GM23338 (cell line): ENCODE results near the gene CST9. TPM values are rescaled to one million over a fixed set of nuclear protein-coding genes. Genes with fewer than 3 reads are reported as not detected.

Experiments
- ATAC-seq: fragments of 200-7000 bp; cut with Tn5 transposase; 3 replicates; pipeline ENCODE4 v1.9.1; 2020
- DNase-seq: peaks from one replicate; pipeline ENCODE4 v3.0.0-alpha.2; 2015; ENCODE audit warnings: low spot score
- H2AFZ ChIP-seq: fragments of 200-600 bp; sonication (generic); 2 replicates; pipeline ENCODE4 v1.8.0; 2016; ENCODE audit warnings: antibody characterized with exemption, mild to moderate bottlenecking, moderate library complexity
- H3F3A ChIP-seq: fragments of 200-600 bp; sonication (generic); replicated peaks from 2 replicates; pipeline ENCODE4 v1.8.0; 2017; ENCODE audit warnings: antibody characterized with exemption, mixed run types, low read depth
- H3K27ac ChIP-seq: fragments of 200-600 bp; sonication (generic); 2 replicates; pipeline ENCODE4 v1.6.1; 2016; ENCODE audit warnings: low read depth
- H3K27me3 ChIP-seq: fragments of 200-600 bp; sonication (generic); 2 replicates; pipeline ENCODE4 v1.8.0; 2016; ENCODE audit warnings: mild to moderate bottlenecking, mixed run types, moderate library complexity; ENCODE audit not compliant: insufficient read depth
- H3K36me3 ChIP-seq: fragments of 200-600 bp; sonication (generic); 2 replicates; pipeline ENCODE4 v1.8.0; 2016; ENCODE audit warnings: mild to moderate bottlenecking; ENCODE audit not compliant: insufficient read depth
- H3K4me1 ChIP-seq: fragments of 200-600 bp; sonication (generic); 2 replicates; pipeline ENCODE4 v1.8.0; 2016; ENCODE audit warnings: mild to moderate bottlenecking, moderate library complexity; ENCODE audit not compliant: insufficient read depth
- H3K4me2 ChIP-seq: fragments of 200-600 bp; sonication (generic); 2 replicates; pipeline ENCODE4 v1.7.1; 2017; ENCODE audit warnings: mixed run types
- H3K4me3 ChIP-seq: fragments of 200-600 bp; sonication (generic); 2 replicates; pipeline ENCODE4 v1.6.1; 2016; ENCODE audit warnings: mixed run types
- H3K79me2 ChIP-seq: fragments of 200-600 bp; sonication (generic); replicated peaks from 2 replicates; pipeline ENCODE4 v1.8.0; 2017; ENCODE audit warnings: mild to moderate bottlenecking; ENCODE audit not compliant: insufficient read depth
- H3K9me2 ChIP-seq: fragments of 200-600 bp; sonication (generic); 2 replicates; pipeline ENCODE4 v1.8.0; 2017; ENCODE audit not compliant: insufficient read depth
- H4K20me1 ChIP-seq: fragments of 200-600 bp; sonication (generic); replicated peaks from 2 replicates; pipeline ENCODE4 v1.8.0; 2017; ENCODE audit warnings: mild to moderate bottlenecking; ENCODE audit not compliant: insufficient read depth
- H3K27ac Mint-ChIP-seq: 2 replicates; pipeline ENCODE4 v1.8.0; 2020; ENCODE audit warnings: inconsistent platforms, mild to moderate bottlenecking, moderate library complexity, mixed read lengths
- H3K27me3 Mint-ChIP-seq: 3 replicates; pipeline ENCODE4 v1.8.0; 2022; ENCODE audit warnings: low read depth, mild to moderate bottlenecking, moderate library complexity, mixed read lengths, inconsistent platforms; ENCODE audit not compliant: insufficient read depth, poor library complexity
- H3K36me3 Mint-ChIP-seq: 3 replicates; pipeline ENCODE4 v1.8.0; 2021; ENCODE audit warnings: low read depth, mild to moderate bottlenecking, inconsistent platforms, moderate library complexity, mixed read lengths
- H3K4me1 Mint-ChIP-seq: 3 replicates; pipeline ENCODE4 v1.8.0; 2020; ENCODE audit warnings: mild to moderate bottlenecking, inconsistent platforms, mixed read lengths
- H3K4me3 Mint-ChIP-seq: 3 replicates; pipeline ENCODE4 v1.8.0; 2021; ENCODE audit warnings: moderate library complexity, mild to moderate bottlenecking, inconsistent platforms, mixed read lengths
- H3K9me3 Mint-ChIP-seq: 3 replicates; pipeline ENCODE4 v1.8.0; 2020; ENCODE audit warnings: moderate library complexity, mild to moderate bottlenecking, inconsistent platforms, mixed read lengths
- CREB1 ChIP-seq: fragments of 250-450 bp; sonication (Bioruptor Pico); IDR thresholded peaks from 2 replicates; pipeline ENCODE4 v1.5.0; 2020; ENCODE audit warnings: low read depth, mild to moderate bottlenecking, moderate library complexity
- JUNB ChIP-seq: IDR thresholded peaks from one replicate; pipeline ENCODE4 v1.6.1; 2016; ENCODE audit warnings: antibody characterized with exemption; ENCODE audit not compliant: unreplicated experiment
- NANOG ChIP-seq: IDR thresholded peaks from 2 replicates; pipeline ENCODE4 v1.6.1; 2016; ENCODE audit warnings: antibody characterized with exemption, borderline replicate concordance
- STAT1 ChIP-seq: IDR thresholded peaks from one replicate; pipeline ENCODE4 v1.6.1; 2016; ENCODE audit warnings: antibody characterized with exemption; ENCODE audit not compliant: unreplicated experiment
- polyA plus RNA-seq: library from polyadenylated mRNA; unstranded; fragments of >200 nt; fragmentation: Nextera tagmentation; extraction: Ambion mirVana; gene quantifications from 2 replicates; pipeline ENCODE4 v1.2.1, GENCODE V29; 2016
- total RNA-seq: library from RNA; depleted of rRNA; stranded (reverse); fragments of >200 nt; shearing (Covaris generic); gene quantifications from 2 replicates; pipeline ENCODE4 v1.2.3, GENCODE V29; 2014
- TF ChIP-seq, protein P1 (sequence below): fragments of 250-450 bp; sonication (Bioruptor Pico); IDR thresholded peaks from 2 replicates; pipeline ENCODE4 v1.5.0; 2020; ENCODE audit warnings: mild to moderate bottlenecking, moderate library complexity

The CST9 gene
- total and polyA plus RNA-seq, 2 experiments from 2014 or later: not detected

DNA sequence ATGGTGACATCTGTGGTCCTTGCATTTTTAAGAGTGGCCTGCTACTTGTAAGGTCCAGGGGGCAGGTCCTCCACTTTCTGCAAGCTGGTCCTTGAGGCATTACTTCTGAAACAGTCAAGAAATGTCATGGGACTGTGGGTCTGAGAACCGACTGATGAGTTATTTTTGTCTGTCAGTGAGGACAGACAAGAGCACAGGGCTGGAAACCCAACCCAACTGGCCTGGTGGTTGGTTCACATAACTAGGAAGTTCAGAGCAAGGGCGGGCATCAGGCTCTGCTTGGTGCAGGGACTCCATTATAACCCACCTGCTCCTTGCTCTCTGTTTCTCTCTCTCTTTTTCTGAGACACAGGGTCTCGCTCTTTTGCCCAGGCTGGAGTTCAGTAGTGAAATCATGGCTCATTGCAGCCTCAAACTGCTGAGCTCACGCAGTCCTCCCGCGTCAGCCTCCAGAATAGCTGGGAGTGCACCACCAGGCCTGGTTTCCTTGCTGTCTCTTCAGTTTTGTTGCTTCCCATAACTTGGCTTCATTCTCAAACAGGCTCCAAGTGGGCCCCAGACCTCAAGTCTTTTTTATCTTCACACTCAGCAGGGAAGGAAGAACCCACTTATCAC is 22.8 kb upstream of the CST9 start (continued):
- TF ChIP-seq, protein P1, sequence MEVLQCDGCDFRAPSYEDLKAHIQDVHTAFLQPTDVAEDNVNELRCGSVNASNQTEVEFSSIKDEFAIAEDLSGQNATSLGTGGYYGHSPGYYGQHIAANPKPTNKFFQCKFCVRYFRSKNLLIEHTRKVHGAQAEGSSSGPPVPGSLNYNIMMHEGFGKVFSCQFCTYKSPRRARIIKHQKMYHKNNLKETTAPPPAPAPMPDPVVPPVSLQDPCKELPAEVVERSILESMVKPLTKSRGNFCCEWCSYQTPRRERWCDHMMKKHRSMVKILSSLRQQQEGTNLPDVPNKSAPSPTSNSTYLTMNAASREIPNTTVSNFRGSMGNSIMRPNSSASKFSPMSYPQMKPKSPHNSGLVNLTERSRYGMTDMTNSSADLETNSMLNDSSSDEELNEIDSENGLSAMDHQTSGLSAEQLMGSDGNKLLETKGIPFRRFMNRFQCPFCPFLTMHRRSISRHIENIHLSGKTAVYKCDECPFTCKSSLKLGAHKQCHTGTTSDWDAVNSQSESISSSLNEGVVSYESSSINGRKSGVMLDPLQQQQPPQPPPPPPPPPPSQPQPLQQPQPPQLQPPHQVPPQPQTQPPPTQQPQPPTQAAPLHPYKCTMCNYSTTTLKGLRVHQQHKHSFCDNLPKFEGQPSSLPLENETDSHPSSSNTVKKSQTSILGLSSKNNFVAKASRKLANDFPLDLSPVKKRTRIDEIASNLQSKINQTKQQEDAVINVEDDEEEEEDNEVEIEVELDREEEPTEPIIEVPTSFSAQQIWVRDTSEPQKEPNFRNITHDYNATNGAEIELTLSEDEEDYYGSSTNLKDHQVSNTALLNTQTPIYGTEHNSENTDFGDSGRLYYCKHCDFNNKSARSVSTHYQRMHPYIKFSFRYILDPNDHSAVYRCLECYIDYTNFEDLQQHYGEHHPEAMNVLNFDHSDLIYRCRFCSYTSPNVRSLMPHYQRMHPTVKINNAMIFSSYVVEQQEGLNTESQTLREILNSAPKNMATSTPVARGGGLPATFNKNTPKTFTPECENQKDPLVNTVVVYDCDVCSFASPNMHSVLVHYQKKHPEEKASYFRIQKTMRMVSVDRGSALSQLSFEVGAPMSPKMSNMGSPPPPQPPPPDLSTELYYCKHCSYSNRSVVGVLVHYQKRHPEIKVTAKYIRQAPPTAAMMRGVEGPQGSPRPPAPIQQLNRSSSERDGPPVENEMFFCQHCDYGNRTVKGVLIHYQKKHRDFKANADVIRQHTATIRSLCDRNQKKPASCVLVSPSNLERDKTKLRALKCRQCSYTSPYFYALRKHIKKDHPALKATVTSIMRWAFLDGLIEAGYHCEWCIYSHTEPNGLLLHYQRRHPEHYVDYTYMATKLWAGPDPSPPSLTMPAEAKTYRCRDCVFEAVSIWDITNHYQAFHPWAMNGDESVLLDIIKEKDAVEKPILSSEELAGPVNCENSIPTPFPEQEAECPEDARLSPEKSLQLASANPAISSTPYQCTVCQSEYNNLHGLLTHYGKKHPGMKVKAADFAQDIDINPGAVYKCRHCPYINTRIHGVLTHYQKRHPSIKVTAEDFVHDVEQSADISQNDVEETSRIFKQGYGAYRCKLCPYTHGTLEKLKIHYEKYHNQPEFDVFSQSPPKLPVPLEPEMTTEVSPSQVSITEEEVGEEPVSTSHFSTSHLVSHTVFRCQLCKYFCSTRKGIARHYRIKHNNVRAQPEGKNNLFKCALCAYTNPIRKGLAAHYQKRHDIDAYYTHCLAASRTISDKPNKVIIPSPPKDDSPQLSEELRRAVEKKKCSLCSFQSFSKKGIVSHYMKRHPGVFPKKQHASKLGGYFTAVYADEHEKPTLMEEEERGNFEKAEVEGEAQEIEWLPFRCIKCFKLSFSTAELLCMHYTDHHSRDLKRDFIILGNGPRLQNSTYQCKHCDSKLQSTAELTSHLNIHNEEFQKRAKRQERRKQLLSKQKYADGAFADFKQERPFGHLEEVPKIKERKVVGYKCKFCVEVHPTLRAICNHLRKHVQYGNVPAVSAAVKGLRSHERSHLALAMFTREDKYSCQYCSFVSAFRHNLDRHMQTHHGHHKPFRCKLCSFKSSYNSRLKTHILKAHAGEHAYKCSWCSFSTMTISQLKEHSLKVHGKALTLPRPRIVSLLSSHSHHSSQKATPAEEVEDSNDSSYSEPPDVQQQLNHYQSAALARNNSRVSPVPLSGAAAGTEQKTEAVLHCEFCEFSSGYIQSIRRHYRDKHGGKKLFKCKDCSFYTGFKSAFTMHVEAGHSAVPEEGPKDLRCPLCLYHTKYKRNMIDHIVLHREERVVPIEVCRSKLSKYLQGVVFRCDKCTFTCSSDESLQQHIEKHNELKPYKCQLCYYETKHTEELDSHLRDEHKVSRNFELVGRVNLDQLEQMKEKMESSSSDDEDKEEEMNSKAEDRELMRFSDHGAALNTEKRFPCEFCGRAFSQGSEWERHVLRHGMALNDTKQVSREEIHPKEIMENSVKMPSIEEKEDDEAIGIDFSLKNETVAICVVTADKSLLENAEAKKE (CRISPR knock-in tag): no peak
- no peak for TF ChIP-seq JUNB
- no peak for TF ChIP-seq NANOG
- TF ChIP-seq CREB1 (CRISPR knock-in tag): no peak

- Histone ChIP-seq H4K20me1 (no peaks in the 10 kb centered on the region), H3K27me3 (no peaks in the 10 kb centered on the region), H3F3A (no peaks in the 10 kb centered on the region), H3K36me3 (no peaks in the 10 kb centered on the region), H2AFZ (no peak overlapping the region), H3K4me2 (no peak overlapping the region), H3K79me2 (no peaks in the 10 kb centered on the region), H3K9me2 (peaks cover 6% of the 10 kb centered on the region; the same call in 1 of the 2 replicates), H3K4me3 (no peak overlapping the region), H3K4me1 (peaks cover 15% of the 10 kb centered on the region; the same call in 1 of the 2 replicates), H3K27ac (no peak overlapping the region)
- H3K27ac Mint-ChIP-seq: no peak overlapping the region
- peaks cover 10% of the 10 kb centered on the region for H3K4me1 Mint-ChIP-seq
- H3K9me3 Mint-ChIP-seq: no peaks in the 10 kb centered on the region; the same call in 2 of the 3 replicates
- H3K27me3 Mint-ChIP-seq: no peaks in the 10 kb centered on the region
- no peaks in the 10 kb centered on the region for H3K36me3 Mint-ChIP-seq
- DNase-seq (no peak), ATAC-seq (no peak)
- TF ChIP-seq CREB1 (CRISPR knock-in tag) (no peak), STAT1 (no peak)
- no peak overlapping the region for H3K4me3 Mint-ChIP-seq
These were observed 21.8 kb upstream of the CST9 start for GRCh38 chr20:23627501-23627900.
